T-helper 2 cell treated with Interferon-gamma antibody and Interleukin-4, amounts not matched to agents 100 ng/mL and 5 ng/mL, for 36 hours (primary cell): ENCODE results near the gene TRMT2A. TPM values are rescaled to one million over a fixed set of nuclear protein-coding genes. Genes with fewer than 3 reads are reported as not detected.

Experiments
- intact Hi-C: fragments of 100-400 bp; cut with micrococcal nuclease; formaldehyde crosslinking; loops from one replicate; pipeline ENCODE4 v1.15.1; 2023
- total RNA-seq: library from RNA; stranded (reverse); gene quantifications from 2 replicates; pipeline ENCODE4 v1.2.3, GENCODE V29; 2022

Gene TRMT2A
- total RNA-seq, 1 donor from 2014 or later: 91.1 TPM

DNA sequence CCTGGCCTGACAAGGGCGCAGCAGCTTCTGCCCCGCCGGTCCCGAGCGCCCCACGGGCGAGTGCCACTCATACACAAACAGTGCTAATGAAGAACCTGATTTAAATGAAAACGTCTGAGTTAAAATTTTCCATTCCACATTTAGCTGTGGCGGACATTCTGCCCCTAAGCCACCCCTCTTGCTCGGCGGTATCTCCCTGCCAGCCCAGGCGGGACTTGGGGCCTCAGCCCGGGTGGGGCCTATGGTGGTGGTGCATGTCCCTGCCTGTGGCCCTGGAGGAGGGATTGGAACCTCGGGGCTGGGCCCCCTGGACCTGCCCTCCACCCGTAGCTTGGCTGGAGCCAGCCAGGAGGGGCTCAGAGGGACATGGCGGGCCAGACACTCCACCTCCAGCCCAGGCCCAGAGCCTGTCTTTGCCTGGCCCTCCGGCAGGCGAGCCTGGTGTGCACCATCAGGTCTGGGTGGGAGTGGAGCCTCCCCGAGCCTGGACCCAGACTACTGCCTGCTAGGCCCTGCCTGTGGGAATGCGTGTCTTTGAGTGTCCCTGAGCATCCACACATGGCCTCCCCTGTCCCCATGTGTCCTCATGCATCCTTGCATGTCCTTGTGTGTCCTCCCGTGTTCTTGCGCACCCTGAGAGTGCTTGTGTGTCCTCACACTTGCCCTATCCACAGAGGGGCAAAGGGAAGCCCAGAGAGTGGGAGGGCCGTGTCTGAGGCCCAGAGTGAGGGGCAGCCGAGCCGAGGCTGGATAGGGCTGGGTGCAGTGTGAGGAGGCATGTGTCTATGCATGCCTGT is 19.0 kb upstream of the TRMT2A start:
- intact Hi-C loops: no loop called here

DNA sequence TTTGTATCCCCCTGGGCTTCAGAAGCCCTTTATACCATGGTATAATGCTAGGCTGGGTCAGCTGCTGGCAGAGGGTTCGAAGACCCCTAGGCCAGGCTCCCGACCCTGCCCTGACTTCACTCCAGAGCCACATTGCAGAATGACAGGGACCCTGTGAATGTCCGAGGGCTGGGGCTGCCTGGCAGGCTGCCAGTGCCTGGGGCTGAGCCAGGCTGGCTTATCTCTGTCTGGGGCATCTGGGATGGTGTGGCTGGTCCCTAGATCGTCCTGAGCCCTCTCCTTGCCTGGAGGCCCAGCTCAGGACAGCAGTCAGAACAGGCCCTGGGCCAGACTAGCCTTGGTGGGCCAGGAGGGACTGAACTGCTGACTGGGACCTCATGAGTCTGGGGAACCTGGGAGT is 18.2 kb upstream of the TRMT2A start:
- intact Hi-C loops: no loop called here

DNA sequence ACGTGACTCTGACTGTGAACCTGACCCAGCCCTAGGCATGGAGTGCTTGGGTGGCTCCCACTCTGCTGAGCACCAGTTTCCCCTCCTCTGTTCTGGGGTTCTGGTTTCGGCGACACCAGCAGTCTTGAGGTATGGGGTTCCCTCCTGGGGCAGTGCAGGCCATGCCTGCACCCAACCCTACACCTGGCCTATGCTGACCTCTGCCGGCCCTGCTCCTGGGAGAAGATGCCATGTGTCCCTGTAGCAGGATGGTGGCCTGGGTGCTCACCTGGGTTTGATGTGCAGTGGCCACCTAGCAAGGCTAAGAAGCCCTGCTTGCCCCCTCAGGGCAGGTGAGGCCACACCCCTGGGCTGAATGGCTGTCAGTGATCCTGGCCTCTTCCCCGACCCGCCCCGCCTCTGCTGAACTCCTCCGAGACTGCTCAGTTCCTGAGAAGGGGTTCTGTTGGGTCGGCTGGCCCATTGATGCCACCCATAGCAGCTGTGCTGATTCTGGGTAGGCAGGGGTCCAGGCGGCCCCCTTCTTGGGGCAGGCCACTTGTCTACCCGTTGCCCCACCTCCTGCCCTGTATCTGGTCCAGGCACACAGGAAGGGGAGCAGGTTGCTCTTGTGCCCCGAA is 17.0 kb upstream of the TRMT2A start:
- intact Hi-C loops: no loop called here

DNA sequence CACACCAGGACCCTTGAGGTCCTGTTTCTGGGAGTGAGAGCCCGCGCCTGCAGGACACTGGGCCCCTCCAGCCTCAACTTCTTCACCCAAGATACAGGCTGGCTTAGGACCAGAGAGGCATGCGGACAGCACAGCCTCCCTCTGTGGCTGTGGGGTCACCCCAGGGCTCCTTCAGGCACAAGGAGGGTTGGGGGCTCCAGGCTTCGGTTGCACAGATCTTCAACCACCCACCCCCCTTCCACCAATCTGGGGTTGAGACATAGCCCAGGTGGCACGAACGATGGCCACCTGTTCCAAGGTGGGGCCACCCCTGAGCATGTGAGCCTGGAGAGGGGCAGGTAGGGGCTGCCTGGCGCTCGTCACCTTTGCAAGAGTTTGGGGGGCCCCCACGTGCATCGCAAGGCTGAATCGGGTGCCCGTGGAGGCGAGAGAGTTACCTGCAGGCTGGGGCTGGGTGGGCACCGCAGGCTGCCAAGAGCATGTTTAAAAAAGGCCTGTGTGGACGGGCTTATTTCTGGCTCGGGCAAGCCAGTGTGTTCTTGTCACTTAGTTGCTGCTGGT is 15.7 kb upstream of the TRMT2A start:
- intact Hi-C loops: no loop called here

DNA sequence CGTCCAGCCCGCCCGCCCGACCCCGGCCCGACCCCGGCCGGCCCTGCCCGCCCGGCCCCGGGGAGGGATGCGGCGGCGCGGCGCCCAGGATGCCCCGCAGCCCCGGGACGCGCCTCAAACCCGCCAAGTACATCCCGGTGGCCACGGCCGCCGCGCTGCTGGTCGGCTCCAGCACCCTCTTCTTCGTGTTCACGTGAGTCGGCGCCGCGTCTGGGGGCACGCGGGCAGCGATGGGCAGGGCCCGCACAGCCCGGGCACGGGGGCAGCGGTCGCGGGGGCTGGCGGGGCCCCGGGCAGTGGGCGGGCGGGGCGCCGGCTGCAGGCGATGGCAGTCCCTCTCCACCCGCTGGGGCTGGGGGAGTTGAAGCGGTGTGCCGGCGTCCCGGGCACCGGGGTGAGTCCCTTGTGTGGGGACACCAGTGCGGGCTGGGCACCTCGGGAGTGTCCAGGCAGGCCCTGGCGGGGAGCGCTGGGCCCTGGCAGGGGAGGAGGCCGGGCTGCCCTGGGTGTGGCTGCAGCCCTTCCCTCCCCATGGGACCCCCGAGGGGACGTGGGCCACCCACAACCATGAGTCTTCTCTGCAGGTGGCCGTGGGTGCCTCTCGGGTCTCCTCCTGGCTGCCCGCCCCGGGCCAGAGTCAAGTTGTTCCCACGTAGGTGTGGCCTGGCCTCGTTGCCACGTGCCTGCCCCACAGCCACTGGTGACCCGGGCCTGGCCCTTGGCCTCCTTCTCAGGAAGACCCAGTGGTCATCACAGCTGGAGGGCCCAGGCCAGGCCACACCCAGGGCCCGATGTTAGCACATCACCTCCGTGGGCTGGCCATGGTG is 15.0 kb upstream of the TRMT2A start:
- intact Hi-C loops: no loop called here

DNA sequence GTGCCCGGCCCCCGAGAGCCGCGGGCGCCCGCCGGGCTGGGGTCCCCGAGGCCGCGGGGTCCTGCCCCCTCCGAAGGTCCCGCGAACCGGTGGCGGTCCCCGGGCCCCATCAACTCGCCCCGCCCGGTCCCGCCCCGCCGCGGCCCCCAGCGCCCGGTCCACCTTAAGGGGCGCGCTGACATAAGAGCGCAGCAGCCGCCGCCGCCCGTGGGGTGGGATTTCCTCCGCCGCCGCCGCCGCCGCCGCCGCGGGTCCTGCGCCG is 14.5 kb upstream of the TRMT2A start, which contains the start of gene ZDHHC8:
ZDHHC8 (plus strand) TSS at position 208 of the 262 bp plus-strand sequence. CDS start 144 bp downstream, outside the sequence.
- intact Hi-C loops: no loop called here

DNA sequence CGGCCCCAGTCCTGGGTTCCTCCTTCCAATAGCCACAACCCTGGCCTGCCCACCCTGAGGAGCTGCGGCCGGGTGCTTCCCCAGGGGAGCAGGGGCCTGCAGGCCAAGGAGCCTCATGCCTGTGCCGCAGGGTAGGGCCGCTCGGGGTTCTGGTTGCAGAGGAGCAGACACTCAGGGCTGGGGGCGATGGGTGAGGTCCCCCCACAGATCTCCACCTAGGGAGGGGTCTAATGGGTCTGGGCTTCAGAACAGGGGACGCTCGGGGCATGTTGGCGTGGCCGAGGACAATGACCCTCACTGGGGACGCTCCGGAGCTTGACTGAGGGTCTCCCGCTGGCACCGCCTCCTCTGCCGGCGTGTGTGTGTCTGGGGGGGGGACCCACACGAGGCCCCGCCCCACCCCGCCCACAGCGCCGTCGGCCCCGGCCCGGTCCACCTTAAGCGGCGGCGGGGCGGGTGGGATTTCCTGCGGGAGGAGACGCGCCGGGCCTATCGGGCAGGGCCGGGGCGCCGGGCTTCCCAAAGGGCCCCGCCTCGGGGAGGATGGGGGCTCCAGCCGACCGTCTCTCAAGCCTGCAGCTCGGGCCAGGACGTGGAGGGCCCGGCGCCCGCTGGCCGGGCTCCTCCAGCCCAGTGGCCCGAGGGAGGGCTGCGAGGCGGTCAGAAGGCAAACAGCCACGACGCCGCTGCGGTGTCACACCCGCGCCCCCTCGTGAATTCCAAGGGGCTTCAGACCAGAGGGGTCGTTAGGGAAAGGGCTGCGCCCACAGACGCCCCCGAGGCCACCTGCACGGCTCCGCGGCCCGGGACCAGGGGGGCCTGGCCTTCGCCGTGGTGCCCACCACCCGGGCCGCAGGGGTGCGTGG is 13.9 kb upstream of the TRMT2A start:
- intact Hi-C loops: no loop called here

DNA sequence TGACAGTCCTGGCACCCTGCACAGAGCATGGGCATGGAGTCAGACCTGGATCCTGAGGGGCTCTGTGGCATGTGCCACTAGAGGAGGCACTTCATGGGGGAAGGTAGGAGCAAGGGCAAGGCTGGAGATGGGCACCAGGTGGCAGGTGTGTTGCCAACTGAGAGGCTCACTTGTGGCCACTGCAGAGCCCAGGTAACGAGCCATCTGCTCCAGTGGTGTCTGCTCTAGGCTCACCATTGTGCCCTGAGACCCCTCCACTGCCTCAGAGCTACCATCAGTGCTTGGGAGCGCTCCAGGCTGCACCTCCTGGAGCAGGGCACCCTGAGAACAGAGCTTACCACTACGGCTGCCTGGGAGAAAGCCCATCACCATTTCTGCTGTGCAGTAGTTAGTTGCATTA is 13.3 kb upstream of the TRMT2A start:
- intact Hi-C loops: no loop called here

DNA sequence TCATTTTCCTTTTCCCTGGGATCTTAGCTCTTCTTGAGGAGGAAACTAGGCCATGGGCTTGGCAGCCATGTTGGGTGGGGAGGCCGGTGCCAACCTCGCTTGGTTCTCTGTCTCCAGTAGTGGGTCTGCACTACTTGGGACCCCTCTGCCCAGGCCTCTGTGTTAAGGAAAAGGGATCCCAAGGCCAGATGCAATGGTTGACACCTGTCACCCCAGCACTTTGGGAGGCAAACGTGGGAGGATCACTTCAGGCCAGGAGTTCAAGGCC is 12.7 kb upstream of the TRMT2A start:
- intact Hi-C loops: loop anchor here (1.0 kb wide), 1 partner anchor 159 kb away; no protein-coding TSS in a partner anchor

DNA sequence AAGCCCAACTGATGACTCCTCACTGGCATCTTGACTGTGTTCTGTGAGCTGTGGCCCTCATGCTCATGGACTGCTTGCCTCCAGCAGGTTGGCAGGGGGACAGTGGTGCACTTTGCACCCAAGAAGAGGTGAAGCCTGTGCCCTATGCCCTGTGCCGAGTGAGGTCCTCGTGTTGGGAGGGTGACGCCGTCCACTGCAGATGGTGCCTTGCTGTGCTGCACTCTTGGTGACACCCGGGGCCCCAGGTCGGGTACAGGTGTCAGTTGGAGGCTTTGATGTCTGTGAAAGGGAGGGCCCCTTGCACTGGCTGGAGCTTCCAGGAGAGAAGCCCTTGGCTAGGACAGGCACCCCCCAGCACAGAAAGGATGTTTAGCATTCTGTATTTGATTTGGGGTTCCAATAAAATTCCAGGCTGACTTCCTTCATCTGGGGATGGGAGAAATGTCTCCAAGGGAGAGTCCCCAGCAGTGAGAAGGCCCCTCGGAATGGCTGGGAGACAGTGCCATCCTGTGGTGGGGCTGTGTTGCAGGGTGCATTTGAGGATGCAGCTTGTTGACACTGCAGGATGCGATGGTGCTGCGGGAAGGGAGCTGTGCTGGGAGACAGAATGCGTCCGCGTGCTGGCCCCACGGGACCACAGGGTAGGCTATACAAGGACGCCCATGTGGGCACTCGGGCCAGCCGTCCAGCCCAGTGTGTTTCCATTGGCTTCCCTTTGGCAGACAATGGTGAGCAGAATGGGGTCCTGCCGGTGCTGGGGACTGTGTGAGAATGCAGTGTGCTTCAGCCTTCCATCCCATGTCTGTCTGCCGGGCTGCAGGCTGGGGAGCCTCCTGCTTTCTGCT is 12.1 kb upstream of the TRMT2A start:
- intact Hi-C loops: loop anchor here (1.0 kb wide), 1 partner anchor 159 kb away; no protein-coding TSS in a partner anchor

DNA sequence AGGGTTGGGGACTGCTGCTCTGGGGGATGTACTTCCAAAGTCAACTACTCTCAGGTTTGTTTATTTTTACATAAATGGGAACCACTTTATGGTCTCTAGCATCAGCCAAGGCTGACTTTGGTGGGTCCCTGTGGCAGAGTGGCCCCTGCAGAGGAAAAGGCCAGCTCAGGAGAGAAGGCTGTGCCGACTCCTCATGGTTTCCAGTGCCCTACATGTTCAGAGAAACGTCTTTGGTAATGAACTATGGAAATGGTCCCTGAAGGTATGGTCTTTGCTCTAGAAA is 11.5 kb upstream of the TRMT2A start:
- intact Hi-C loops: no loop called here

DNA sequence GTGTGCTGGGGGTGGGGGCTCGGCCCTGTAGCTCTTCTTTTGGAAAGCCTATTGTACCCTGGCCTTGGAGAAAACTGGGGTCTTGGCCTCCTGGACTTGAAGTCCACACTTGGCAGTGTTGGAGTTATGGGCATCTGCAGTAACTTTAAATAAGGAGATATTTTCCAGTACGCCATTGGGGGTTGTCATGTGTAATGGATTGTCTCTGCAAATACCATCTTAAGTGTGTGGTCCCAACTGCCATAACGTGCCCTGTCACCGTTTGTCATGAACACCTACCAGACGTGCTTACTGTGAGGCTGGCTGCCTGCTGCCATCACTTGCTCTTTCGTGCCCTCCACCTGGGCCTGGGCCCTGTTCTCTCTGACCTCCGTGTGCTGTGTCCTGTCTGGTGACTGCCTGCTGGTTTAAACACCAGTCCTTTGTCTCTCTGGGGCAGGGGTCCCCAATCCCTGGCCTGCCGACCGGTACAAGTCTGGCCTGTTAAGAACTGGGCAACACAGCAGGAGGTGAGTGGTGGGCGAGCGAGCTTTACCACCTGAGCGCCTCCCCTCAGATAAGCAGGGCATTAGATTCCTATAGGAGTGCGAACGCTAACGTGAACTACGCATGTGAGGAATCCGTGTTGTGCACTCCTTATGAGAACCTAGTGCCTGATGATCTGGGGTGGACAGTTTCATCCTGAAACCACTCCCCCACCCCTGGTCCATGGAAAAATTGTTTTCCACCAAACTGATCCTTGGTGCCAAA is 11.0 kb upstream of the TRMT2A start:
- intact Hi-C loops: no loop called here

DNA sequence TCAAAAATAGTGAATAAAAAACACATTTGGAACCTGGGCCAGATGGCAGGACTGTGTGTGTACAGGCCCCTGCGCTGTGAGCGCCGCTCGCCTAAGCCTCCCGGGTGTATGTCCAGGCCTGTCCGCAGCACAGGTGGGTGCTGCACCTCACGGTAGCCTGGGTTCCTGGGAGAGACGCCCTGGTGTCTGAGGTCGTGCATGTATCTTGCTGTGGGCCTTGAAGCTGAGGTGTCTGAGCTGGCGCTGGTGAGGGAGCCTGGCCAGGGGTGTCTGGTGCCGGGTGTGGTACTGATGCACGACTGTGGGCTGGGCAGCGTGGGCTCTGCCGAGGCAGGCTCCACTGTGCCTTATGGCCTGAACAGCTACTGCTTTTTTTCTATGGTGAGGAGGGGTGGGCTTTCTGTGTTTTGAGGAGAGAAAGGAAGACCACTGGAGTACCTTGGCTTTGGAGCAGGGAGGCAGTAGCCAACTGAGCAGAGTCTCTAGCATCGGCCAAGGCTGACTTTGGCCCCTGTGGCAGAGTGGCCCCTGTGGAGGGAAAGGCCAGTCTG is 10.4 kb upstream of the TRMT2A start:
- intact Hi-C loops: no loop called here

DNA sequence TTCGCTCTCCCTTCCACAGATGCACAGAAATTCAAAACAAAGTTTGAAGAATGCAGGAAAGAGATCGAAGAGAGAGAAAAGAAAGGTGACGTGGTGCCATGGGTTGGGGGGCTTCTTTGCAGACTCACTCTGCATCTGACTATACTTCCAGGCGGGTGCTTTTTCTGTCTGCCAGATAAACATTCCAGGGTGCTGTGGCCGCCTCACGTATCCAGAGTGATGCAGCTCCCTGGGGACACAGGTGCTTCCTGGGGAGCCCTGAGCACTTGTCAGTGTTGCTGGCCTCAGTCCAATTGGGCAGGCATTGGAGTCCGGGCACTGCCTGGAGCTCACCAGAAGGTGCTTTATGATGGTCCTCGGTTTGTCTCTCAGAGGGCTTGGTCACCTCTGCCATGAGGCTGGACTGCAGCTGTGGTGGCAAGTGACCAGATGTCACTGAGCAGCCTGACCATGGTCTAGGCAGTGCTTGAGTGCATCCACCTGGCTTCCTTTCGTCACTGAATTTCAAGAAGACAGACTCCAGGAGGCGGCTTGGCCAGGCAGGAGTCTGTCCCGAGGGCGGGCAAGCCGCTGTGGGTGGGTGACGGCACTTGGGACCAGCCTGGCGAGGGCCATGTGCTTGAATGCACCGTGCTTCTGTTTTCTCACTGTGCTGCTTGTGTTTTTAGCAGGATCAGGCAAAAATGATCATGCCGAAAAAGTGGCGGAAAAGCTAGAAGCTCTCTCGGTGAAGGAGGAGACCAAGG is 9.4 kb upstream of the TRMT2A start:
- intact Hi-C loops: no loop called here

DNA sequence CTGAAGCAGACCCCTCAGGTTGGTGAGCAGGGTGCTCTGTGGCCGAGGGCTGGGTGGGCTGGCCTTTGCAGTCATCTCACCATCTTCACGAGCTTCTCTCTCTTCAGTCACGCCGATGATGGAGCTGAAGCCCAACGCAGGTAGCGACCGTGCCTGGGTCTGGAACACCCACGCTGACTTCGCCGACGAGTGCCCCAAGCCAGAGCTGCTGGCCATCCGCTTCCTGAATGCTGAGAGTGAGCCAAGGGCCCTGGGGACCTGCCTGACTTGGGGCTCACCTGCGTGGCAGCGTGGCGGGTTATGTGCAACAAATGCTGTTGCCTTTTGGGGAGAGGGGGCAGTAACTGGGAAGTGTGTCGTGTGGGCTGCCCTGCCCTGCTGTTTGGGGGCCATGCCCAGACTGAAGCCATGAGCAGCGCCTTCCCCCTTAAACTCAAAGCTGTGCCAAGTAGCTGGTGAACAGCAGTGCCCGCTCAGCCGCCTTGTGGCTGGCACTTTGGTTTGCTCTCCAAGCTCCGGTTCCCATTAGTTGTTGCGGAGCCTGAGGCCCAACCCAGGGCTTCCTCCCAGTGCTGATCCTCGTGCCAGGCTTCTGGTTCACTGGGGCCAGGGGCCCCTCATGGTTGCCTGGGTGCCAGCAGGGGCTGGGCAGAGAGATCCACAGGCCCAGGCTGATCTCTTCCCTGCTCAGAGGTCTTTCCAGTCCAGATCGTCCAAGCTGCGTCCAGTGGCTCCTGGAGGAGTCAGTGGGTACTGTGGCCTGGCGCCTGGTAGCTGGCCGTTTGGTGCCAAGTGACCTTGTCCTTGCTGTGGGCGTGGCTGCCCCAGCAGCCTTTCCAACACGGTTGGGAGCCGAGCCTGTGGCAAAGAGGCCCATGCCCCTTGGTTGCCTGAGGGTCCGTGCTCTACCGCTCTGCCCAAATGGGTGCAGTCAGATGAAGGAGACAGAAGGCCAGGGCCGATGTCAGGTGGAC is 8.5 kb upstream of the TRMT2A start:
- intact Hi-C loops: no loop called here

DNA sequence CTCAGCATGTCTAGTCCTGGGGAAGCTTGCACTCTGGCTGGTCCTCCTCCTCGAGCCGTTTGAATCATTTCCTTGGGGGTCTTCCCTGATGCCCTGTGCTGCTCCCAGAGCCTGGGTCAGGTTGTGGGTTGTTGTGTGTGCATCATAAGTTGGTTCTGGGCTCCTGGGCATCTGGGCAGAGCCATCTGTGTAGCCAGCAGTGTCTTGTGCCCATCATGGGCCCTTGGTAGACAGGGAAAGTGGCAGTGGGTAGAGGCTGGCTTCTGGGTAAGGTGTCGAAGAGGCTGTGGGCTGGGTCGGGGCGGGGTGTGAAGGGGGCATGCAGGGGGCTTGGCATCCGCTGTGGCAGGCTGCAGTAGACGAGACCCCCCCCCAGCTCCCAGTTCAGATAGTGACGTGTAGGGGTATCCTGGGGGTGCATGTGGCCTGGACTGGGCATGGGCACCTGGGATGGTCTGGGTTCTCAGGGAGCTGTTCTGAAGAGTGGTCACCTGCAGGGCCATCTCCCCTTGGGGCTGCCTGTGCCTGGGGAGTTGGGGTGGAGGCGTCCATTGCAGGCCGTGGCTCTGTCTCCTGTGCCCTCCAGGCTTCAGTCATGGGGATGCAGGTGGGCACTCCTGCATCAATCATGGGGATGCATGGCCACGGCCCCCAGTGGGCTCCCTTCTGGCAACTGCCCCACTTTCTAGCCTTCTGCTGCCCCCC is 7.2 kb upstream of the TRMT2A start:
- intact Hi-C loops: no loop called here
